ENCODE results near the gene ASPRV1.

Gene ASPRV1

DNA sequence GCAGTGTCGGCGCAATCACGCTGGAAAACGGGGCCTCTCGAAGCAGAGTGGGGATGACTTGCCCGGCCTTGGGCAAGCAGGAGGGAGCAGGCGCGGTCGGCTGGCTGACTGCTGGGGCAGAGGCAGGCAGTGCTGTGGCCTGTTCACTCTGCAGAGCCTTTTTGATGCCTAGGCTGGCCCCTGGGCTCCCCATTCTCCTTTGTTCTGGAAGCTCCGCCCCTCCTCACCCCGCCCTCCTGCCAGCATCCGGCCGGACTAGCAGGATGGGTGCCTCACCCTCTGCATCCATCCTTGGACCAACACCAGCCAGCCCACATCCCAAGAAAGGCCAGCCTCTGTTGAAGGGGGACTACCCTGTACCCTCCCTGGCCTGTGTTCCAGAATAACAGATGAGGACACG, at the start of gene ASPRV1:
TSS of gene ASPRV1 (minus strand) at position 136 of the 400 bp plus-strand sequence. CDS start 195 bp downstream, outside the sequence.
- no peak within 1 kb of the TSS for H3K27ac ChIP-seq (ENCODE audit: low read depth in 2 of 2, low read length in 2 of 2)
- H3K9ac ChIP-seq (ENCODE audit: low read depth in 1 of 2, low read length in 2 of 2), result no peak within 1 kb of the TSS
- peaks cover 8 to 10% of the 10 kb centered on the region in 2 donors for H3K4me1 ChIP-seq (ENCODE audit: control insufficient read depth in 2 of 2, insufficient read depth in 2 of 2, low read length in 2 of 2)
- H3K27me3 ChIP-seq (ENCODE audit: control insufficient read depth in 2 of 2, insufficient read depth in 2 of 2, low read length in 2 of 2), result no peaks in the 10 kb centered on the region
- no peaks in the 10 kb centered on the region for H3K36me3 ChIP-seq (ENCODE audit: control insufficient read depth in 2 of 2, insufficient read depth in 2 of 2, low read length in 2 of 2)
- no peak within 1 kb of the TSS for H3K4me3 ChIP-seq (ENCODE audit: low read length in 2 of 2)
- H3K9me3 ChIP-seq (ENCODE audit: control insufficient read depth in 2 of 2, low read length in 2 of 2), result no peaks in the 10 kb centered on the region

DNA sequence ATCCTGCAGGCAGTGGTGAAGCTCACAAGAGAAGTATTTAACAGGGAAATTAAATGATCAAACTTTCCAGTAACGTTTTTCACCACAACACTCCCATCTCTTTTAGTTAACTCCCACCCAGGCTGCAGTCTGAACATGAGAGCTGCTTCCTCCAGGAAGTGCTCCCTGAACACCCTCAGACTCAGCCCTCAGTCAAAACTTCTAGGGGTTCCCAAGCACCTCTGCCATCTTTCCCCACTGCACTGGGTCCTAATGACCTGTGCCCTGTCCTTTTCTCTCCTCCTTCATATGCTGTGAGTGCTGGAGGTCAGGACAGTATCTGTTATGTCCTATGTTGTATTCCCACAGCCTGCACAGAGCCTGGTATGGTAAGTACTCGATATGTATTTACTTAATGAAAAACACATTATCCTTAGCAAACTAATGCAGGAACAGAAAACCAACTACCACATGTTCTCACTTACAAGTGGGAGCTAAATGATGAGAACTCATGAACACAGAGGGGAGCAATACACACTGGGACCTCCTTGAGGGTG, 49.2 kb upstream of the ASPRV1 start:
- H3K36me3 ChIP-seq (ENCODE audit: control insufficient read depth in 2 of 2, insufficient read depth in 2 of 2, low read length in 2 of 2), result no peaks in the 10 kb centered on the region
- peak overlapping the region; percentile 68 to 69 for H3K9ac ChIP-seq (ENCODE audit: low read depth in 1 of 2, low read length in 2 of 2)
- H3K9me3 ChIP-seq (ENCODE audit: control insufficient read depth in 2 of 2, low read length in 2 of 2), result no peaks in the 10 kb centered on the region
- H3K4me1 ChIP-seq (ENCODE audit: control insufficient read depth in 2 of 2, insufficient read depth in 2 of 2, low read length in 2 of 2), result peaks cover 11 to 26% of the 10 kb centered on the region in 2 donors
- peak overlapping the region in 1 of 2 donors; percentile 57 for H3K4me3 ChIP-seq (ENCODE audit: low read length in 2 of 2)
- H3K27ac ChIP-seq (ENCODE audit: low read depth in 2 of 2, low read length in 2 of 2), result peak overlapping the region; percentile 94 to 96
- H3K27me3 ChIP-seq (ENCODE audit: control insufficient read depth in 2 of 2, insufficient read depth in 2 of 2, low read length in 2 of 2), result no peaks in the 10 kb centered on the region

DNA sequence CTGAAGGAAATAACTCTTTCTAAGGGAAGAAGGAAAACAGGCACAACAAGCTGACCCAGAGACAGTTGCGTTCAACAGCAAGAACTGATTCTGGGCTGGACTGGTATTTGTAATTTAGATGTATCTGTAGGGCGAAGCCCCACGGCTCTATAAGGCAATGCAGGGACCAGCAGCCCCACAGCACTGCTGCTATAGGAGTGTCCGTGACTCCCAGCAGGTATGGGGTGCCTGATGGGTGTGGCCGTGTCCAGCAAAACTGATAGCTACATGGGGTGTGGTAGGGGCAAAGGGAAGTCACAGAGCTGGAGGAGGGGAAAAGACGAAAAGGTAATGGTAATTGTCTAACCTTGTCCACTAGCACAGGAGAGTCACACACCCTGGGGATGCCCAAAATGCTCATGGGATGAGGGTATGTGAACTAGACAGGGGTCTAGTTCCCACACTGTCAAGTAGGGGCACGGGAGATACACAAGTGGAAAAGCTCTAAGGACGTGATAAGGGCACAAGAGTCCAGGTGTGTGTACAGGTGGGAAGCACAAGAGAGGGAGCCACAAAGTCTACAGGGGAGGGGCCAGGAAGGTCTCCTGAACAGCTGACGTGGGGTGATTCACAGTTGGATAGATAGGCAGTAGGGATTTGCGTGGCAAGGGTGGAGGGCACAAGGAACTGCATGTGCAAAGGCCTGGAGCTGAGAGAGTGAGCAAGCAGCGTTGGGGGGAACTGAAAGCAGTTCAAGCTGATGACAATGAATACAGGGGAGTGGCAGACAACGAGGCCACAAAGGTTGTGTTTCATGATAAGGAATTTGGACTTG, 48.5 kb upstream of the ASPRV1 start:
- Histone ChIP-seq H3K36me3 (ENCODE audit: control insufficient read depth in 2 of 2, insufficient read depth in 2 of 2, low read length in 2 of 2) (no peaks in the 10 kb centered on the region), H3K4me3 (ENCODE audit: low read length in 2 of 2) (peak overlapping the region; percentile 45 to 57), H3K27ac (ENCODE audit: low read depth in 2 of 2, low read length in 2 of 2) (peak overlapping the region; percentile 94 to 96), H3K27me3 (ENCODE audit: control insufficient read depth in 2 of 2, insufficient read depth in 2 of 2, low read length in 2 of 2) (no peaks in the 10 kb centered on the region), H3K9ac (ENCODE audit: low read depth in 1 of 2, low read length in 2 of 2) (peak overlapping the region; percentile 68 to 69), H3K4me1 (ENCODE audit: control insufficient read depth in 2 of 2, insufficient read depth in 2 of 2, low read length in 2 of 2) (peaks cover 11 to 26% of the 10 kb centered on the region in 2 donors), H3K9me3 (ENCODE audit: control insufficient read depth in 2 of 2, low read length in 2 of 2) (no peaks in the 10 kb centered on the region)

DNA sequence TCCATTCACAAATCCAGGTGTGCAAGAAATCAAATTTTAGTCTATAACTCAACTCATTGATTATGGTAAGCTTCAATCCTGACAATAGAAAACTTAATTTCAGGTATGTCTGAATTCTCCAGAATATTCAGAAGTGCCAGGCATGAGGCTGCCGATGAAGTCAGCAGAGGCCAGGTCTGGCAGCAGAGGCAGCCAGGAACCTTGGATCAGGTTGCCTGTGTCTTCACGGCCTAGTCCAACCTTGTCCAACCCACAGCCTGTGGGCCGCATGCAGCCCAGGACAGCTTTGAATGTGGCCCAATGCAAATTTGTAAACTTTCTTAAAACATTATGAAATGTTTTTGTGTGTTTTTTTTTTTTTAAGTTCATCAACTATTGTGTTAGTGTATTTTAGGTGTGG, 46.9 kb upstream of the ASPRV1 start:
- Histone ChIP-seq H3K27ac (ENCODE audit: low read depth in 2 of 2, low read length in 2 of 2) (peak overlapping the region; percentile 56 to 79), H3K27me3 (ENCODE audit: control insufficient read depth in 2 of 2, insufficient read depth in 2 of 2, low read length in 2 of 2) (no peaks in the 10 kb centered on the region), H3K4me3 (ENCODE audit: low read length in 2 of 2) (no peak overlapping the region), H3K4me1 (ENCODE audit: control insufficient read depth in 2 of 2, insufficient read depth in 2 of 2, low read length in 2 of 2) (peaks cover 11 to 26% of the 10 kb centered on the region in 2 donors), H3K9ac (ENCODE audit: low read depth in 1 of 2, low read length in 2 of 2) (peak overlapping the region in 1 of 2 donors; percentile 16), H3K9me3 (ENCODE audit: control insufficient read depth in 2 of 2, low read length in 2 of 2) (no peaks in the 10 kb centered on the region), H3K36me3 (ENCODE audit: control insufficient read depth in 2 of 2, insufficient read depth in 2 of 2, low read length in 2 of 2) (no peaks in the 10 kb centered on the region)

DNA sequence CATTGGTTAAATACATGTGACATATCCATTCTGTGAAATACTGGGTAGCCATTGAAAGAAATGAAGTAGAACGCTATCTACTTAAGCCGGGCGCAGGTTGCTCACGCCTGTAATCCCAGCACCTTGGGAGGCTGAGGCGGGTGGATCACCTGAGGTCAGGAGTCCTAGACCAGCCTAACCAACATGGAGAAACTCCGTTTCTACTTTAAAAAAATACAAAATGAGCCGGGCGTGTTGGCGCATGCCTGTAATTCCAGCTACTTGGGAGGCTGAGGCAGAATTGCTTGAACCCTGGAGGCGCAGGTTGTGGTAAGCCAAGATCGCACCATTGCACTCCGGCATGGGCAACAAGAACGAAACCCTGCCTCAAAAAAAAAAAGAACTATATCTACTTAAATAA, 45.7 kb upstream of the ASPRV1 start:
- no peak overlapping the region for H3K27ac ChIP-seq (ENCODE audit: low read depth in 2 of 2, low read length in 2 of 2)
- H3K27me3 ChIP-seq (ENCODE audit: control insufficient read depth in 2 of 2, insufficient read depth in 2 of 2, low read length in 2 of 2), result no peaks in the 10 kb centered on the region
- no peak overlapping the region for H3K4me3 ChIP-seq (ENCODE audit: low read length in 2 of 2)
- no peak overlapping the region for H3K9ac ChIP-seq (ENCODE audit: low read depth in 1 of 2, low read length in 2 of 2)
- peaks cover 11 to 26% of the 10 kb centered on the region in 2 donors for H3K4me1 ChIP-seq (ENCODE audit: control insufficient read depth in 2 of 2, insufficient read depth in 2 of 2, low read length in 2 of 2)
- no peaks in the 10 kb centered on the region for H3K9me3 ChIP-seq (ENCODE audit: control insufficient read depth in 2 of 2, low read length in 2 of 2)
- H3K36me3 ChIP-seq (ENCODE audit: control insufficient read depth in 2 of 2, insufficient read depth in 2 of 2, low read length in 2 of 2), result no peaks in the 10 kb centered on the region

DNA sequence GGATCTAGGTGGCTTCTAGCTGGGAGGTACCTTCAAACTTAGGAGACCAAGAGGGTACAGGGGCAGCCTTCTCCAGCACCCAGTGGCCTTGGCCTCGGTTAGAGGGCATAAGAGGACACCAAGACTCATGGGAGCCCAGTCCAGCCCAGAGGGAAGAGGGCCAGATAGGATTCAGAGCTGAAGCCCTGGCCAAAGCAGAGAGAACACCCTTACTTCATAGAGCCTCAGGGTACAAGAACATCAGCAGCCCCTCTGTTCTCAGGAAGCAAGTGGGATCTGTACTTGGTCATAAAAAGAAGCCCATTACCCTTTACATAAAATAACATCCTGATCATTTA, 45.0 kb upstream of the ASPRV1 start:
- no peak overlapping the region for H3K27ac ChIP-seq (ENCODE audit: low read depth in 2 of 2, low read length in 2 of 2)
- no peaks in the 10 kb centered on the region for H3K27me3 ChIP-seq (ENCODE audit: control insufficient read depth in 2 of 2, insufficient read depth in 2 of 2, low read length in 2 of 2)
- H3K9ac ChIP-seq (ENCODE audit: low read depth in 1 of 2, low read length in 2 of 2), result no peak overlapping the region
- no peaks in the 10 kb centered on the region for H3K36me3 ChIP-seq (ENCODE audit: control insufficient read depth in 2 of 2, insufficient read depth in 2 of 2, low read length in 2 of 2)
- H3K4me1 ChIP-seq (ENCODE audit: control insufficient read depth in 2 of 2, insufficient read depth in 2 of 2, low read length in 2 of 2), result peaks cover 11 to 23% of the 10 kb centered on the region in 2 donors
- no peak overlapping the region for H3K4me3 ChIP-seq (ENCODE audit: low read length in 2 of 2)
- no peaks in the 10 kb centered on the region for H3K9me3 ChIP-seq (ENCODE audit: control insufficient read depth in 2 of 2, low read length in 2 of 2)

DNA sequence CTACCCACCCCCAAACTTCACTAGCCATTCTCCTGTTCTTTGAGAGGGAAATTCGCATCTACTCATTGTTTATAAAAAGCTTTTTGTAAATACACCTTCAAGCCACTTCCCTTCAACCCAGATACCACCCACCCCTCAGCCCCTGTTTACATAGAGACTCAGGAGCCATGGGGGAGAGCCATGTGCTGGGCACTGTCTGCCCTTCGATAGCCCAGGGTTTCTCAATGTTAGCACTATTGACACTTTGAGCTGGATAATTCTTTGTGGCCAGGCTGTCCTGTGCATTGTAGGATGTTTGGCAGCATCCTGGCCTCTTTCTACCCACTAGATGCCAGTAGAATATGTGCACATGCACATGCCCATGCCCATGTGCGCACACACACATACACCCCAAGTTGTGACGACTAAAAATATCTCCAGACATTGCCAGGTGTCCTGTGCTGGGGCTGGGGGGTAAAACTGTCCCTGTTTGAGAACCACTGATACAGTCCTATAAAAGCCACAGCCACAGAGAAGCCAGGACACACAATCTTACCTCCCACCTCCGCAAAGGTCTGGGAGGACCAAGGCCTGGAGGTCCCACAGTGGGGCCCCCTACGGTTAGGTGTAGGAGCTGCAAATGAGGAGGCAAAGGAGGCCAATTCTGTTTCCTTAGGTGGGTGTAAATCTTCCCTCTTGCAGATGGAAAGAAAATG, 44.5 kb upstream of the ASPRV1 start:
- no peaks in the 10 kb centered on the region for H3K9me3 ChIP-seq (ENCODE audit: control insufficient read depth in 2 of 2, low read length in 2 of 2)
- peaks cover 10 to 18% of the 10 kb centered on the region in 2 donors for H3K4me1 ChIP-seq (ENCODE audit: control insufficient read depth in 2 of 2, insufficient read depth in 2 of 2, low read length in 2 of 2)

DNA sequence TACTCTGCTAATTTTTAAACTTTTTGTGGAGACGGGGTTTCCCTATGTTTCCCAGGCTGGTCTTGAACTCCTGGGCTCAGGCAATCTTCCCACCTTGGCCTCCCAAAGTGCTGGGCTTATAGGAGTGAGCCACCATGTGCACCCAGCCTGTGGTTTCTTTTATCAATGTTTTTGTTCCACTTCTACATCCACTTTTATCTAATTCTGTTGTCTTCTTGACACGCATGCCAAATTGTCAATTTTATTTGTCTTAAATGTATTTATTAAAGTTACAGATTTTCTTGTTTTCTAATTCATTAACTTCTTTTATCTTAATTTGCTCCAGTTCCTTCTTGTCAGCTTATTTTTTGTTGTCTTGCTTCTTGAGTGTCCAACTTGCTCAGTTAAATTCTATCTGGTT, 43.8 kb upstream of the ASPRV1 start:
- H3K4me3 ChIP-seq (ENCODE audit: low read length in 2 of 2), result no peak overlapping the region

More for the DNA sequence above, 44.5 kb upstream of the ASPRV1 start:
- H3K9ac ChIP-seq (ENCODE audit: low read depth in 1 of 2, low read length in 2 of 2), result no peak overlapping the region
- H3K36me3 ChIP-seq (ENCODE audit: control insufficient read depth in 2 of 2, insufficient read depth in 2 of 2, low read length in 2 of 2), result no peaks in the 10 kb centered on the region
- no peak overlapping the region for H3K4me3 ChIP-seq (ENCODE audit: low read length in 2 of 2)
- no peaks in the 10 kb centered on the region for H3K27me3 ChIP-seq (ENCODE audit: control insufficient read depth in 2 of 2, insufficient read depth in 2 of 2, low read length in 2 of 2)
- H3K27ac ChIP-seq (ENCODE audit: low read depth in 2 of 2, low read length in 2 of 2), result no peak overlapping the region

DNA sequence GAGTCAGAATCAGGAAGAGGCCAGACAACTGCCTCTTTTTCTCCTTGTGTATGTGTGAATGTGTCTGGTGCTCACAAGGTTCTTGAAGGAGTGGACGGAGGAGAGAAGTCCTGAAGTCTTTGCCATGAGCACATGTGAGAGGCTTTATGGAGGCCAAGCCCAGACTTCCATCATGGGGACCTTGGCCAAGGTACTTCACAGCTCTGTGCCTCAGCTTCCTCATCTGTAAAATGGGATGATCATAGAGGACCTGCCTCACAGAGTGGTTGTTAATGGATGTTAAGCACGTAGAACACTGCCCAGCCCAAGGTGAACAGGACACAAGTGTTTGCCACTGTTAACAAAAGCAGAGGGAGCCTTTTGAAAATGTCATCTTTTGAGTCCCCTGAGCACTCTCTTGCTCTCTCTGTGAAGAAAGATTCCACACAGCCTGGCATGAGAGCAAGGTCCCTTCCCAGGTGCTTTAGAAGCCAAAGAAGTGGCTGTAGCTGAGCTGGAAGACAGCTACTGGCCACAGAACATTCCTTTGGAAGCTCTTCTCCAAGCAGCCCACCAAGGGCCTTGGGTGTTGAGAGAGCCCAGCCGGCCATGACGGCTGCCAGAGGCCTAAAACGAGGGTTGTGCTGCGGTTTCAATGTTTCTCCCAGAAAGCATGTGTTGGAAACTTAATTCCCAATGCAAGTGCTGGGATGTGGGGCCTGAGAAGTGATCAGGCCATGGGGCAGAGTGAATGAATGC, 41.8 kb upstream of the ASPRV1 start:
- no peak overlapping the region for H3K4me3 ChIP-seq (ENCODE audit: low read length in 2 of 2)
- H3K27ac ChIP-seq (ENCODE audit: low read depth in 2 of 2, low read length in 2 of 2), result no peak overlapping the region
- H3K4me1 ChIP-seq (ENCODE audit: control insufficient read depth in 2 of 2, insufficient read depth in 2 of 2, low read length in 2 of 2), result peaks cover 0 to 4% of the 10 kb centered on the region in 2 donors
- no peaks in the 10 kb centered on the region for H3K36me3 ChIP-seq (ENCODE audit: control insufficient read depth in 2 of 2, insufficient read depth in 2 of 2, low read length in 2 of 2)
- no peaks in the 10 kb centered on the region for H3K27me3 ChIP-seq (ENCODE audit: control insufficient read depth in 2 of 2, insufficient read depth in 2 of 2, low read length in 2 of 2)
- H3K9me3 ChIP-seq (ENCODE audit: control insufficient read depth in 2 of 2, low read length in 2 of 2), result no peaks in the 10 kb centered on the region
- H3K9ac ChIP-seq (ENCODE audit: low read depth in 1 of 2, low read length in 2 of 2), result no peak overlapping the region

More for the DNA sequence above, 43.8 kb upstream of the ASPRV1 start:
- no peak overlapping the region for H3K27ac ChIP-seq (ENCODE audit: low read depth in 2 of 2, low read length in 2 of 2)
- no peaks in the 10 kb centered on the region for H3K27me3 ChIP-seq (ENCODE audit: control insufficient read depth in 2 of 2, insufficient read depth in 2 of 2, low read length in 2 of 2)
- H3K9ac ChIP-seq (ENCODE audit: low read depth in 1 of 2, low read length in 2 of 2), result no peak overlapping the region
- H3K9me3 ChIP-seq (ENCODE audit: control insufficient read depth in 2 of 2, low read length in 2 of 2), result no peaks in the 10 kb centered on the region
- peaks cover 7 to 12% of the 10 kb centered on the region in 2 donors for H3K4me1 ChIP-seq (ENCODE audit: control insufficient read depth in 2 of 2, insufficient read depth in 2 of 2, low read length in 2 of 2)
- no peaks in the 10 kb centered on the region for H3K36me3 ChIP-seq (ENCODE audit: control insufficient read depth in 2 of 2, insufficient read depth in 2 of 2, low read length in 2 of 2)
